Fibroblast of skin of left biceps (primary cell): Measurements from ENCODE around the gene PIK3CD.
A peak's percentile ranks its signal among the peaks of the same experiment; 100 is the strongest.

Experiments used
- DNase-seq, 2 experiments: peaks; one replicate each; pipeline ENCODE4 v3.0.0-alpha.2; 2013; ENCODE audit warnings: low read depth in 2 of 2

PIK3CD gene

GRCh38 chr1:9651565-9652378, at the start of gene PIK3CD:
Gene PIK3CD (plus strand): TSS chr1:9651731. CDS start chr1:9710456, 58,725 bp downstream.
- peak; percentile 10 to 13 for DNase-seq

GRCh38 chr1:9601942-9602793, 49.4 kb upstream of the PIK3CD start:
- no peak for DNase-seq

- no peak for DNase-seq
These were observed 48.8 kb upstream of the PIK3CD start for GRCh38 chr1:9602794-9603167.

- no peak for DNase-seq
These were observed 48.2 kb upstream of the PIK3CD start for GRCh38 chr1:9603307-9603706.

GRCh38 chr1:9603766-9604753, 47.5 kb upstream of the PIK3CD start:
- DNase-seq = no peak

GRCh38 chr1:9604836-9605235, 46.7 kb upstream of the PIK3CD start:
- no peak for DNase-seq

- DNase-seq = no peak
These were observed 45.5 kb upstream of the PIK3CD start for GRCh38 chr1:9605946-9606455.

GRCh38 chr1:9606458-9606857, 45.1 kb upstream of the PIK3CD start:
- DNase-seq = no peak

GRCh38 chr1:9606948-9607347, 44.6 kb upstream of the PIK3CD start:
- DNase-seq = no peak

- DNase-seq = no peak
These were observed 44.2 kb upstream of the PIK3CD start for GRCh38 chr1:9607352-9607751.

GRCh38 chr1:9609998-9610397, 41.5 kb upstream of the PIK3CD start:
- no peak for DNase-seq

GRCh38 chr1:9610548-9610947, 41.0 kb upstream of the PIK3CD start:
- no peak for DNase-seq

GRCh38 chr1:9611716-9612115, 39.8 kb upstream of the PIK3CD start:
- DNase-seq = no peak

- DNase-seq = no peak
These were observed 39.2 kb upstream of the PIK3CD start for GRCh38 chr1:9612162-9612845.

GRCh38 chr1:9612871-9613624, 38.5 kb upstream of the PIK3CD start:
- DNase-seq = no peak

GRCh38 chr1:9613625-9614299, 37.8 kb upstream of the PIK3CD start:
- no peak for DNase-seq

- DNase-seq = no peak
These were observed 36.0 kb upstream of the PIK3CD start for GRCh38 chr1:9615316-9616063.

- DNase-seq = no peak
These were observed 32.4 kb upstream of the PIK3CD start for GRCh38 chr1:9618909-9619679.
